HEK293 (cell line): ENCODE measurements around the gene VDR.

ENCODE experiments used
- KLF16 ChIP-seq: fragments of 450-650 bp; formaldehyde crosslinking; IDR thresholded peaks from 2 replicates; pipeline ENCODE4 v1.5.1; 2017; ENCODE audit warnings: missing biosample characterization, missing genetic modification characterization
- KLF8 ChIP-seq: fragments of 450-650 bp; formaldehyde crosslinking; IDR thresholded peaks from 2 replicates; pipeline ENCODE4 v1.5.1; 2016; ENCODE audit warnings: missing biosample characterization, missing genetic modification characterization
- REST ChIP-seq: fragments of 450-650 bp; formaldehyde crosslinking; IDR thresholded peaks from 2 replicates; pipeline ENCODE4 v1.5.1; 2016; ENCODE audit warnings: missing biosample characterization, missing genetic modification characterization
- SALL2 ChIP-seq: fragments of 450-650 bp; formaldehyde crosslinking; IDR thresholded peaks from 2 replicates; pipeline ENCODE4 v1.5.0; 2017; ENCODE audit warnings: missing biosample characterization, mild to moderate bottlenecking, missing genetic modification characterization, borderline replicate concordance
- TRIM28 ChIP-seq: IDR thresholded peaks from 2 replicates; pipeline ENCODE4 v1.6.1; 2011; ENCODE audit warnings: low read length, control low read depth, borderline replicate concordance
- YY2 ChIP-seq: fragments of 450-650 bp; formaldehyde crosslinking; IDR thresholded peaks from 2 replicates; pipeline ENCODE4 v1.5.1; 2016; ENCODE audit warnings: missing biosample characterization, missing genetic modification characterization
- ZNF133 ChIP-seq: fragments of 450-650 bp; formaldehyde crosslinking; IDR thresholded peaks from 2 replicates; pipeline ENCODE4 v1.5.1; 2016; ENCODE audit warnings: missing biosample characterization, missing genetic modification characterization
- ZNF138 ChIP-seq: fragments of 450-650 bp; formaldehyde crosslinking; IDR thresholded peaks from 2 replicates; pipeline ENCODE4 v1.5.1; 2016; ENCODE audit warnings: missing biosample characterization, missing genetic modification characterization, borderline replicate concordance
- ZNF157 ChIP-seq: fragments of 450-650 bp; formaldehyde crosslinking; IDR thresholded peaks from 2 replicates; pipeline ENCODE4 v1.5.1; 2016; ENCODE audit warnings: missing biosample characterization, missing genetic modification characterization
- ZNF174 ChIP-seq: fragments of 450-650 bp; formaldehyde crosslinking; IDR thresholded peaks from 2 replicates; pipeline ENCODE4 v1.5.0; 2017; ENCODE audit warnings: missing biosample characterization, mild to moderate bottlenecking, missing genetic modification characterization
- ZNF19 ChIP-seq: fragments of 450-650 bp; formaldehyde crosslinking; IDR thresholded peaks from 2 replicates; pipeline ENCODE4; 2016; ENCODE audit warnings: missing biosample characterization, missing genetic modification characterization, low read depth
- ZNF335 ChIP-seq: fragments of 450-650 bp; formaldehyde crosslinking; conservative IDR thresholded peaks from 2 replicates; pipeline ENCODE4 v1.5.1; 2016; ENCODE audit warnings: missing biosample characterization, missing genetic modification characterization
- TF ChIP-seq, protein P1 (sequence below): fragments of 450-650 bp; formaldehyde crosslinking; IDR thresholded peaks from 2 replicates; pipeline ENCODE4 v1.5.1; 2016; ENCODE audit warnings: missing biosample characterization, missing genetic modification characterization
- TF ChIP-seq, protein P2 (sequence below): fragments of 450-650 bp; formaldehyde crosslinking; IDR thresholded peaks from 2 replicates; pipeline ENCODE4 v1.5.1; 2016; ENCODE audit warnings: missing biosample characterization, missing genetic modification characterization

DNA sequence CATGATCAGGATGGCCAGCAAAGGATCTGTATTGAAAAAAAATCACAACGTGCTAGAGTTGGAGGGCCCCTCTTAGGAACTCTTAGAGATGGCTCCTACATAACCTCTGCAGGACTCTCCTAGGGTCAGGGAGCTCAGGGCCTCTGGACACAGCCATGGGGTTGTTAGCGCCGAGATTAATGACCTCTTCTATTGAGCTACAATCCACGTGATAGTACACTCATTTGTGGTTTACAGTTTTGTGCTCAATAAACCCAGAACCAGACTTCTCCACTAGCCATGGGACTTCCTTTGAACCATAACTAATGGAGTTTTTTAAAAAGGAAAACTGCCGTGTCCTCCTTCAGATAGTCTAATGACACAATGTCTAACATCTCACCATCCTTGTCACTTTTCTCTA, 55.5 kb downstream of the VDR start:
- TF ChIP-seq ZNF335 (tag by site-specific recombination): no peak
- no peak for TF ChIP-seq REST (tag by site-specific recombination)
- no peak for TF ChIP-seq SALL2 (tag by site-specific recombination)
- TF ChIP-seq, protein P1, sequence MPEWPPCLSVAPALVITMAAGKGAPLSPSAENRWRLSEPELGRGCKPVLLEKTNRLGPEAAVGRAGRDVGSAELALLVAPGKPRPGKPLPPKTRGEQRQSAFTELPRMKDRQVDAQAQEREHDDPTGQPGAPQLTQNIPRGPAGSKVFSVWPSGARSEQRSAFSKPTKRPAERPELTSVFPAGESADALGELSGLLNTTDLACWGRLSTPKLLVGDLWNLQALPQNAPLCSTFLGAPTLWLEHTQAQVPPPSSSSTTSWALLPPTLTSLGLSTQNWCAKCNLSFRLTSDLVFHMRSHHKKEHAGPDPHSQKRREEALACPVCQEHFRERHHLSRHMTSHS (tag by site-specific recombination): no peak
- TF ChIP-seq ZNF138 (tag by site-specific recombination): no peak
- TF ChIP-seq, protein P2, sequence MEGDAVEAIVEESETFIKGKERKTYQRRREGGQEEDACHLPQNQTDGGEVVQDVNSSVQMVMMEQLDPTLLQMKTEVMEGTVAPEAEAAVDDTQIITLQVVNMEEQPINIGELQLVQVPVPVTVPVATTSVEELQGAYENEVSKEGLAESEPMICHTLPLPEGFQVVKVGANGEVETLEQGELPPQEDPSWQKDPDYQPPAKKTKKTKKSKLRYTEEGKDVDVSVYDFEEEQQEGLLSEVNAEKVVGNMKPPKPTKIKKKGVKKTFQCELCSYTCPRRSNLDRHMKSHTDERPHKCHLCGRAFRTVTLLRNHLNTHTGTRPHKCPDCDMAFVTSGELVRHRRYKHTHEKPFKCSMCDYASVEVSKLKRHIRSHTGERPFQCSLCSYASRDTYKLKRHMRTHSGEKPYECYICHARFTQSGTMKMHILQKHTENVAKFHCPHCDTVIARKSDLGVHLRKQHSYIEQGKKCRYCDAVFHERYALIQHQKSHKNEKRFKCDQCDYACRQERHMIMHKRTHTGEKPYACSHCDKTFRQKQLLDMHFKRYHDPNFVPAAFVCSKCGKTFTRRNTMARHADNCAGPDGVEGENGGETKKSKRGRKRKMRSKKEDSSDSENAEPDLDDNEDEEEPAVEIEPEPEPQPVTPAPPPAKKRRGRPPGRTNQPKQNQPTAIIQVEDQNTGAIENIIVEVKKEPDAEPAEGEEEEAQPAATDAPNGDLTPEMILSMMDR: no peak
- TF ChIP-seq TRIM28: no peak
- TF ChIP-seq ZNF157 (tag by site-specific recombination): no peak
- no peak for TF ChIP-seq ZNF19
- no peak for TF ChIP-seq KLF8 (tag by site-specific recombination)
- no peak for TF ChIP-seq ZNF174 (tag by site-specific recombination)
- no peak for TF ChIP-seq YY2 (tag by site-specific recombination)
- TF ChIP-seq ZNF133: no peak
- TF ChIP-seq KLF16 (tag by site-specific recombination): no peak
